Neural cell (in vitro differentiated cells): ENCODE data around the gene FZD7. TPM values are rescaled to one million over a fixed set of nuclear protein-coding genes. Genes with fewer than 3 reads are reported as not detected.

Source experiments
- H2AFZ ChIP-seq: fragments of 200-600, 300-800 bp; sonication (generic), shearing (Covaris generic); 2 replicates; pipeline ENCODE4 v1.6.0; 2014; ENCODE audit warnings: low read depth, mild to moderate bottlenecking, antibody characterized with exemption, low read length, moderate library complexity
- H3F3A ChIP-seq: fragments of 200-600 bp; shearing (Covaris generic); 2 replicates; pipeline ENCODE4 v1.6.1; 2016; ENCODE audit warnings: mild to moderate bottlenecking, moderate library complexity, mixed read lengths, antibody characterized with exemption, low read length; ENCODE audit not compliant: insufficient read depth, poor library complexity, severe bottlenecking
- H3K27ac ChIP-seq: fragments of 200-600, 300-800 bp; sonication (generic), shearing (Covaris generic); 2 replicates; pipeline ENCODE4 v1.5.1; 2014; ENCODE audit warnings: mild to moderate bottlenecking, low read length, moderate library complexity
- H3K27me3 ChIP-seq: fragments of 300-800, 200-600 bp; sonication (generic), shearing (Covaris generic); 2 replicates; pipeline ENCODE4 v1.6.0; 2014; ENCODE audit warnings: mild to moderate bottlenecking, low read depth, low read length, moderate library complexity; ENCODE audit not compliant: insufficient read depth
- H3K36me3 ChIP-seq: fragments of 300-800, 200-600 bp; sonication (generic), shearing (Covaris generic); 2 replicates; pipeline ENCODE4 v1.5.1; 2014; ENCODE audit warnings: mild to moderate bottlenecking, antibody characterized with exemption, low read length, moderate library complexity; ENCODE audit not compliant: insufficient read depth
- H3K4me2 ChIP-seq: fragments of 300-800, 200-600 bp; sonication (generic), shearing (Covaris generic); 2 replicates; pipeline ENCODE4 v1.6.0; 2014; ENCODE audit warnings: mild to moderate bottlenecking, low read length
- H3K4me3 ChIP-seq: fragments of 300-800, 200-600 bp; sonication (generic), shearing (Covaris generic); 2 replicates; pipeline ENCODE4 v1.5.1; 2014; ENCODE audit warnings: mild to moderate bottlenecking, low read length, moderate library complexity
- H3K79me2 ChIP-seq: fragments of 200-600 bp; shearing (Covaris generic); replicated peaks from 2 replicates; pipeline ENCODE4 v1.6.0; 2014; ENCODE audit warnings: mild to moderate bottlenecking, low read length, moderate library complexity; ENCODE audit not compliant: insufficient read depth
- H3K9ac ChIP-seq: fragments of 300-800, 200-600 bp; sonication (generic), shearing (Covaris generic); 2 replicates; pipeline ENCODE4 v1.6.1; 2016; ENCODE audit warnings: mild to moderate bottlenecking, low read length, mixed read lengths
- H3K9me2 ChIP-seq: fragments of 200-600 bp; shearing (Covaris generic); 2 replicates; pipeline ENCODE4 v1.6.1; 2016; ENCODE audit warnings: mild to moderate bottlenecking, low read length, mixed read lengths; ENCODE audit not compliant: insufficient read depth
- H3K9me3 ChIP-seq: fragments of 200-600, 300-800 bp; sonication (generic), shearing (Covaris generic); 2 replicates; pipeline ENCODE4 v1.6.1; 2016; ENCODE audit warnings: mild to moderate bottlenecking, mixed run types, low read length, moderate library complexity, mixed read lengths
- H4K20me1 ChIP-seq: fragments of 200-600 bp; shearing (Covaris generic); 2 replicates; pipeline ENCODE4 v1.6.1; 2016; ENCODE audit warnings: mild to moderate bottlenecking, mixed run types; ENCODE audit not compliant: insufficient read depth
- CTCF ChIP-seq: fragments of 450-650 bp; IDR thresholded peaks from 2 replicates; pipeline ENCODE4 v1.5.1; 2014; ENCODE audit warnings: antibody characterized with exemption, mild to moderate bottlenecking, moderate library complexity; ENCODE audit not compliant: poor library complexity, severe bottlenecking
- EP300 ChIP-seq: fragments of 450-650 bp; conservative IDR thresholded peaks from 2 replicates; pipeline ENCODE4 v1.6.1; 2014; ENCODE audit warnings: antibody characterized with exemption, mild to moderate bottlenecking, moderate library complexity; ENCODE audit not compliant: poor library complexity, severe bottlenecking
- EZH2 ChIP-seq: fragments of 200-600, 300-800 bp; shearing (Covaris generic), sonication (generic); IDR thresholded peaks from 2 replicates; pipeline ENCODE4 v1.6.1; 2014; ENCODE audit warnings: antibody characterized with exemption, low read length, borderline replicate concordance, mild to moderate bottlenecking; ENCODE audit not compliant: insufficient read depth, poor library complexity, severe bottlenecking
- MXI1 ChIP-seq: fragments of 450-650 bp; conservative IDR thresholded peaks from 2 replicates; pipeline ENCODE4 v1.6.1; 2014; ENCODE audit warnings: antibody characterized with exemption, mild to moderate bottlenecking; ENCODE audit not compliant: poor library complexity, severe bottlenecking
- POLR2AphosphoS5 ChIP-seq: IDR thresholded peaks from 2 replicates; pipeline ENCODE4 v1.6.1; 2012
- RAD21 ChIP-seq: fragments of 450-650 bp; conservative IDR thresholded peaks from 2 replicates; pipeline ENCODE4 v1.6.1; 2014; ENCODE audit warnings: antibody characterized with exemption, mild to moderate bottlenecking, moderate library complexity
- REST ChIP-seq: IDR thresholded peaks from 2 replicates; pipeline ENCODE4 v1.6.1; 2012; ENCODE audit warnings: borderline replicate concordance
- SMC3 ChIP-seq: fragments of 450-650 bp; conservative IDR thresholded peaks from 2 replicates; pipeline ENCODE4 v1.6.1; 2014; ENCODE audit warnings: antibody characterized with exemption, mild to moderate bottlenecking, moderate library complexity; ENCODE audit not compliant: poor library complexity
- TAF1 ChIP-seq: IDR thresholded peaks from 2 replicates; pipeline ENCODE4 v1.6.1; 2012; ENCODE audit warnings: low read depth
- polyA plus RNA-seq: library from polyadenylated mRNA; depleted of rRNA; stranded (reverse); fragments of >200 nt; gene quantifications from 2 replicates; pipeline ENCODE4 v1.2.3, GENCODE V29; 2014

FZD7 gene
- polyA plus RNA-seq, 1 donor from 2014 or later: 1.8 TPM

GRCh38 chr2:202025816-202026215, 7.8 kb upstream of the FZD7 start:
- Histone ChIP-seq H3K27ac (no peak overlapping the region), H3K4me3 (no peak overlapping the region), H3K27me3 (peaks cover 4% of the 10 kb centered on the region), H3F3A (no peaks in the 10 kb centered on the region), H2AFZ (no peak overlapping the region), H4K20me1 (no peaks in the 10 kb centered on the region), H3K9ac (no peak overlapping the region), H3K36me3 (no peaks in the 10 kb centered on the region), H3K9me3 (no peaks in the 10 kb centered on the region), H3K4me2 (no peak overlapping the region), H3K9me2 (no peaks in the 10 kb centered on the region), H3K79me2 (no peaks in the 10 kb centered on the region)
- no peak for TF ChIP-seq POLR2AphosphoS5
- no peak for TF ChIP-seq EZH2
- TF ChIP-seq RAD21: no peak
- no peak for TF ChIP-seq SMC3
- no peak for TF ChIP-seq CTCF
- TF ChIP-seq MXI1: no peak

DNA sequence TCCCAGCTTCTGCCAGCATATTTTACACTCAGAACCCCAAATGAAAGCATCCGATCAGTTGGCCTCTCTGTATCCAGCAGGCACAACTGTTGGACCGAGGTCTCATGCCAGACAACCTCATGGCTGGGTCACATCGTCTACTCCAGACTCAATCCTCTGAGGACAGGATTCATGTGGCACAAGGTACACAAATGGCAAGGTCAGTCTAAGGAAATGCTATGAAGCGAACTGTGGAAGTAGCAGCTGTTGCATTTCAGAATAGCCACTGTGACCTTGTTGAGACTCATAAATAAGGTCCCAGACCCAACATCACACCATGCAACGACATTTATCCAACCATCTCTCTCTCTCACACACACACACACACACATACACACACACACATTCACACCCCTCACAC, 7.1 kb upstream of the FZD7 start:
- H3K27me3 ChIP-seq: peaks cover 6% of the 10 kb centered on the region
- H3K4me3 ChIP-seq: no peak overlapping the region
- H4K20me1 ChIP-seq: no peaks in the 10 kb centered on the region
- H3F3A ChIP-seq: no peaks in the 10 kb centered on the region
- H3K79me2 ChIP-seq: no peaks in the 10 kb centered on the region
- no peaks in the 10 kb centered on the region for H3K9me3 ChIP-seq
- H3K36me3 ChIP-seq: no peaks in the 10 kb centered on the region
- no peak overlapping the region for H3K9ac ChIP-seq
- no peak overlapping the region for H3K4me2 ChIP-seq
- no peak overlapping the region for H3K27ac ChIP-seq
- no peaks in the 10 kb centered on the region for H3K9me2 ChIP-seq
- TF ChIP-seq MXI1 (no peak), SMC3 (no peak), TAF1 (no peak), POLR2AphosphoS5 (no peak), EZH2 (no peak), CTCF (no peak), RAD21 (no peak), EP300 (no peak), REST (no peak)
- no peak overlapping the region for H2AFZ ChIP-seq
